Brain microvascular endothelial cell (primary cell): ENCODE data around the gene MYL5.

Experiments
- DNase-seq: peaks from one replicate; pipeline ENCODE4 v3.0.0-alpha.2; 2020
- H3K27ac ChIP-seq: fragments of 250-450 bp; sonication (Bioruptor Pico); 2 replicates; pipeline ENCODE4 v1.5.1; 2020; ENCODE audit warnings: mild to moderate bottlenecking, moderate library complexity
- H3K27me3 ChIP-seq: fragments of 250-450 bp; sonication (Bioruptor Pico); replicated peaks from 2 replicates; pipeline ENCODE4 v1.5.1; 2020; ENCODE audit warnings: mild to moderate bottlenecking
- H3K36me3 ChIP-seq: fragments of 250-450 bp; sonication (Bioruptor Pico); replicated peaks from 2 replicates; pipeline ENCODE4 v1.5.1; 2020; ENCODE audit warnings: mild to moderate bottlenecking
- H3K4me3 ChIP-seq: 2 replicates; pipeline ENCODE4 v1.5.1; 2011; ENCODE audit warnings: low read depth, mild to moderate bottlenecking, control low read depth, low read length, moderate library complexity
- CTCF ChIP-seq: IDR thresholded peaks from 2 replicates; pipeline ENCODE4 v1.5.1; 2011; ENCODE audit warnings: low read depth, mild to moderate bottlenecking, moderate library complexity, low read length, control low read depth, inconsistent platforms; ENCODE audit errors: missing control alignments
- in situ Hi-C: cut with HindIII; loops from 2 replicates; pipeline ENCODE4 v1.10.0; 2017; ENCODE audit warnings: low sequenced_read_pairs, low pct_ligation_motif_present

The MYL5 gene

GRCh38 chr4:627347-628125, 46.8 kb upstream of the MYL5 start:
- Histone ChIP-seq H3K36me3 (no peaks in the 10 kb centered on the region), H3K27ac (no peak overlapping the region), H3K4me3 (no peak overlapping the region), H3K27me3 (peaks cover 3% of the 10 kb centered on the region)
- in situ Hi-C loops, result no loop called here
- no peak for TF ChIP-seq CTCF
- DNase-seq, result no peak

GRCh38 chr4:628311-628741, 46.0 kb upstream of the MYL5 start:
- DNase-seq, result no peak
- Histone ChIP-seq H3K36me3 (no peaks in the 10 kb centered on the region), H3K27me3 (peaks cover 3% of the 10 kb centered on the region), H3K27ac (no peak overlapping the region), H3K4me3 (no peak overlapping the region)
- in situ Hi-C loops, result no loop called here
- no peak for TF ChIP-seq CTCF

- Histone ChIP-seq H3K4me3 (no peak overlapping the region), H3K36me3 (no peaks in the 10 kb centered on the region), H3K27me3 (peaks cover 3% of the 10 kb centered on the region), H3K27ac (no peak overlapping the region)
- in situ Hi-C loops, result no loop called here
- TF ChIP-seq CTCF, result no peak
- DNase-seq, result no peak
Measured at GRCh38 chr4:628821-629635, 45.3 kb upstream of the MYL5 start.

GRCh38 chr4:629636-629914, 44.8 kb upstream of the MYL5 start:
- in situ Hi-C loops, result no loop called here
- Histone ChIP-seq H3K4me3 (no peak overlapping the region), H3K36me3 (no peaks in the 10 kb centered on the region), H3K27me3 (peaks cover 3% of the 10 kb centered on the region), H3K27ac (no peak overlapping the region)
- DNase-seq, result no peak
- TF ChIP-seq CTCF, result no peak

GRCh38 chr4:629915-630641, 44.3 kb upstream of the MYL5 start:
- TF ChIP-seq CTCF, result no peak
- in situ Hi-C loops, result no loop called here
- DNase-seq, result no peak
- Histone ChIP-seq H3K4me3 (no peak overlapping the region), H3K27me3 (peaks cover 3% of the 10 kb centered on the region), H3K27ac (no peak overlapping the region), H3K36me3 (no peaks in the 10 kb centered on the region)
